ENCODE data around the gene TRPM2.

The TRPM2 gene

DNA sequence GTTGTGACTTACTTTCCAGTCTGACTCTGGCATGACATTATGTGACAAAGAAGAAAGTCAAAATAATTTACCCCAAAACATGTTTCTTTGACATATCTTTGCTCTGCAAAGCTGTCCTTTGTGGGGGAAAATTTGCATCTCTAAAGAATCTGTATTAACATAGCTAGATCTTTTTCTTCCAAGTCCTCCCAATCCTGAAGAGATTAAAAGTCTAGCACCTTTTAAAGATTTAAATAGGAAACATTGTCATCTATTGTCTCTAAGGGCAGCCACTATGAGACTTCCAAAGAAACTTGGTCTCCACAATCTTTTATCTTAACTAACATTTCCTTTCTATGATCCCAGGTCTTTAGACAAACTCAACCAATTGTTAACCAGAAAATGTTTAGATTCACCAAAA is 117.9 kb downstream of the TRPM2 start:
- no peak for DNase-seq

DNA sequence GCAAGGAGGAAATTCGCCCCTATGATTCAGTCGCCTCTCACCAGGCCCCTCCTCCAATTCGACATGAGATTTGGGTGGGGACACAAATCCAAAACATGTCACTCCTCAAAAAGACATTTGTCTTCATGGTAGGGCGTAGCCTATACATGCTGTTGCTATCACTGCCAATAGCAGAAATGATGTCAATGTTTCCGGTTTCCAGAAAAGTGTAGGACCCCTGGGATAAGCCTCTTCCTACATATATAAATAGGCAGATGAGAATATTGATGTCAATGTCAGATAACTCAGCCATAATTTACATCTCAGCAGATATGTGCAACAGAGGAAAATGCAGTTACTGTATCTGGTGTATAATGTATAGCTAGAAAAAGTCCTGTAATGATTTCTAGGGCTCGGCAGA is 118.6 kb downstream of the TRPM2 start:
- no peak for DNase-seq

DNA sequence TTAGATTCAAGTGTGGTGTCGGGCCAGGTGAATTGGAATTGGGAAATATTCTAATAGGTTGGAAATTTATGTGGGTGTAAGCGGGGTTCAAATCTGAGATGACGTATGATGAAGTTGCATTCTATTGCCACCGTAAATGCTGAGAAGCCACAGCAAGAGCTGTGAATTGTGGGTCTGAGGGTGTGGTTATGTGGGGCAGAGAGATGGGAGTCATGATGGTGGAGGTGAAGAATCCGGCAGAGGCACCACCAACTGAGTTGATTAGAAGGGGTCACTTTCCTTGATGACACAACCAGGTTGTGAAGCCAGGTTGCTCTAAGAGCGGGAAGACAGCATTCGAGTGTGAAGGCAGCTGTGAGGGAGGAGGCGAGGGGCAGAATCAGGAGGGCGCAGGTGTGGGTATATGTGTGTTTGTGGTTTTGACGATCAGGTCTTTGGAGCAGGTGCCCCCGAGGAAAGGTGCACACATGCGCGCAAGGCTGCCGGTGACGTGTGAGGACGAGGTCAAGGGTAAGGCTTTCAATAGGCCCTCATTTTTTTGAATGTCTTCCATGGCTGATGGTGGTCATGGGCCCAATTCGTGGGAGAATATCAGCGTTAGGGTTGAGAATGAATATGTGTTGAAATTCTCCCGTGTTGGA is 120.6 kb downstream of the TRPM2 start:
- DNase-seq, result no peak

DNA sequence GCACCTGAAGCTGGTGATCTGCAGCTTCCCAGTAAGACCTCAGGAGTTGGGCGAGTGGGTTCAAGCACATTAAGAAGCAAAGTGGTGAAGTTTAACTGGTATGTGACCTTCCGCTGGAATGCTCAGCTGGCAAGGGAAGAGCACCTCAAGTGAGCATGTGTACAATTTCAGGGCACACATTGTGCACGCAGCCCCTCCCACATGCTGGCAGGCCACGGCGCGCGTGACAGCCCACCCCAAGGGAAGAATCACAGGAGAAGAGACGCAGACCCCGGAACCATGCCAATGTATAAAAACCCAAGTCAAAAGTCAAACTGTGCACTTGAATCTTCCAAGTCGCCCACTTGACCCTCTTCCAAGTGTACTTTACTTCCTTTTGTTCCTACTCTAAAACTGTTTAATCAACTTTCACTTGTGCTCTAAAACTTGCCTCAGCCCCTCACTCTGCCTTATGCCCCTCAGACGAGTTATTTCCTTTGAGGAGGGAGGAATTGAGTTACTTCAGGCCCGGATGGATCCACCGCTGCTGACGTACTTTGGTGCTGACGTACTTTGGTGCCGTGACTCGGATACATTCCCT is 121.9 kb downstream of the TRPM2 start:
- no peak for DNase-seq

DNA sequence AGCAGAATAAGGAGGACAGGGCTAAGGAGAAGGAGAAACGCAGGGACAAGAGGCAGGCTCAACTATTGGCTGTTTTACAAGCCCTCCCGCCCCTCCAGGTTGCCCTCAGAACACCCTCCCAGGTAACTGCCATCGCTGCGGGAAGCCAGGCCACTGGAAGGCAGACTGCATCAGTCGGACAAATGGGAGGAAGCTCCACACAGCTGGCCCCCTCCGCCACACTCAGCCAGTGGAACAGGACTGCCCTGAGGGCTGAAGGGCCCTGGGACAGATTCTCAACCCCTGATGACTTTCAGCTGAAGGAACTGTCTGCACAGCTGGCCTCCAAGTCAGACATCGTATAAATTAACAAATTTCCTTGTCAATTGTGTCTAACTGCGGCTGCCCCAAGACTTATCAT is 123.7 kb downstream of the TRPM2 start:
- no peak for DNase-seq

DNA sequence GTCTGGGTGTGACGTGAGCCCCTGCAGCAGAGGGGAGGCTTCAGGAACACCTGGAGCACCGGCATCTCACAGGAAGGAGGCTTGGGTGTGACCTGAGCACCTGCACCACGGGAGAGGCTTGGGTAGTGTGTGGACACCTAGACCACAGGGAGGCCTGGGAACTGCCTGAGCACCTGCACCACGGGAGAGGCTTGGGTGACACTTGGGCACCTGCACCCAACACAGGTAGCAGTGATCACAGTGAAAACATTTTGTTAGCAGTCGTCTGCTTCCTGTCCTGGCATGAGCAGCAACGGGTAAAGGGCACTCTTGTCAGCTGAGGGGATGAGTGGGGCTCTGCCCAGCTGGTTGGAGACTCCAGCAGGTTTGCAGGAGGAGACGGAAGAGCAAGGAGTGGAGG is 124.3 kb downstream of the TRPM2 start:
- DNase-seq, result no peak

DNA sequence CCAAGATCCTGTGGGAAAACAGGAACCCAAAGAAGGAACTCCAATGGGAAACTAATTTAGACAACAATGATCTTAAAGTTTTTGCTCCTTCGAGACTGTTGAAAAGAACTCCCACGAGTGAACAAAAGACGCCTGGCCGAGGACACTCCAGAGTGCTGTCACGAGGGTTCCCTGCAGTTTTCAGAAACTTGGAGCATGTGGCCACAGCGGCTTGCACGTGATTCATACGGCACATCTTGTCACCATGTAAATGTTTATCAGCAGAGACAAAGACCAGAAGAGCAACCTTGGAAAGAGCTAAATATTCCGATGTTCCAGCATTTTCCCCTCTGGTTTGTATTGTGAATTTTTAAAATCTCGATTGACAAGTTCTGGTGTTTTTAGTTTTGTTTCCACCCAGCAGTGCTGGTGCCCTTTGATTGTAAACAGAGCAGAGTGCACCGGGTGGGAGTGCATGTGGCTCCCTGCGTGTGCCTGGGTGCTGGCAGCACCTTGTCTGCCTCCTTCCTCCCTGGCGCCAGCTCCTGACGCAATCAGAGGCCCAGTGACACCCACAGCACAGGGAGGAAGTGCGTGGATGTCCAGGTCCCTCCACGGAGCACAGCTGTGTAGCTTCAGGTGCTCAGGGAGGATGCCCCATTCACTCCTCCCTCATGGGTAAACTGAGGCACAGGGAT is 124.8 kb downstream of the TRPM2 start:
- no peak for DNase-seq

DNA sequence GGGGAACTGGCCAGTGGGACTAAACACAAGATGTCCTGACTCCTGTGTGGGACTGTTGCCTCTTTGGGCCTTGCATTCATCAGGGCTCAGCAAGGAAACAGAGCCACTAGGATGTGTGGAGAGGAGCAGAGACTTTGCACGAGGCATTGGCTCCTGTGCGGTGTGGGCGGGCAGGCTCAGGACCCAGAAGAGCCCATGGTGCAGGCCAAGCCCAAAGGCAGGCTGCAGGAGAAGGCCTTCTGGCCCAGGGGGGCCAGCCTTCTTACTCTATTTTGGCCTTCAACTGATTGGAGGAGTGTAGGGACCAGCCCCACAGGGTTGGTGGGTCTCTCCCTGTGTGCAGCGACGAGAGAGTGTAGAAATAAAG is 125.4 kb downstream of the TRPM2 start:
- no peak for DNase-seq

DNA sequence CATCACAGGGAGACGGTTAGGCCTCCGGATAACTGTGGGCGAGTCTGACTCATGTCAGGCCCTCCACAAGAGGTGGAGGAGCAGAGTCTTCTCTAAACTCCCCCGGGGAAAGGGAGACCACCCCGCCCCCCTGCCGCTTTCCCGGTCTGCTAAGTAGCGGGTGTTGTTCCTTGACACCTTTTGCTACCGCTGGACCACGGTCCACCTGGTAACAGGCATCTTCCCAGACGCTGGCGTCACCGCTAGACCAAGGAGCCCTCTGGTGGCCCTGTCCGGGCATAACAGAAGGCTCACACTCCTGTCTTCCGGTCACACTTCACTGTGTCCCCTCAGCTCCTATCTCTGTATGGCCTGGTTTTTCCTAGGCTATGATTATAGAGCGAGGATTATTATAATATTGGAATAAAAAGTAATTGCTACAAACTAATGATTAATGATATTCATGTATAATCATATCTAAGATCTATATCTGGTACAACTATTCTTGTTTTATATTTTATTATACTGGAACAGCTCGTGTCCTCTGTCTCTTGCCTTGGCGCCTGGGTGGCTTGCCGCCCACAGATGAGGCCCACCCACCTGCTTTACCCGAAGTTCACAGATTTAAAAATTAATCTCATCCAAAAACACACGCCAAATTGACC is 126.3 kb downstream of the TRPM2 start:
- DNase-seq, result peak; percentile 18

DNA sequence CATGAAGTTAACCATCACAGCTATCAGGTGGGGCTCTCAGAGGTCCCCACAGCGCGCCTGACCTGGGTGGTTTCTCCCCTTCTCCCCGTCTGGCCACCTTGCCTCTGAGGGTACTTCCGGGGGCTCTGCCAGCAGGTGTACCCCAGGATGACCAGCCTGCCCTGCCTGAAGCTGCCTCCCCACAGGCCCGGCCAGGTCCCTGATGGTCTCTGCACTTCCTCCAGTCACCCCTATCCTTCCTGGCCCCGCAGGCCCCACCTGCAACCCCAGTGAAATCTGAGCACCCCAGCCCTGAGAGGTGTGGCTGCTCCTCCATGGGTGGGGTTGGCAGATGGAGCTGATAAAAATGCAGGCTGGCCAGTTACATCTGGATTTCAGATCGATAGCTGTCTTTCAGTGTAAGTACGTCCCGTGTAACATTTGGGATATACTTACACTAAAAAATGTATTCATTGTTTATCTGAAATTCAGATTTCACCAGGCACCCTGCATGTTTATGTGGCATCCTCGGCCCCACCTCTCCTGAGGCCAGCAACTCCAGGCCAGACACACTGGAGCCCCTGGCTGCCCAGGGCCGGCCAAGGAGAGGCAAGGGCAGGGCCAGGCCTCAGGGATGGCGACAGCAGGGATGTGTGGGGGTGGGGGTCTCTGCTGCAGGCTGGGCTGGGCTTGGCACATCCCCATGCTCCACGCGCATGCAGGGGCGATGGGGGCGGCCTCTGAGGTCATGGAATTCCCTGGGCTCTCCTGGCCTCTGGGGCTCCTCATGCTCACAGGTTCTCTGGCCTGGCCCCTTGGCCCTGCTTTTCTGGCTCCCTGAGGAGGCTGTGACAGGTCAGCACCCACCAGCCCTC is 127.0 kb downstream of the TRPM2 start:
- no peak for DNase-seq

DNA sequence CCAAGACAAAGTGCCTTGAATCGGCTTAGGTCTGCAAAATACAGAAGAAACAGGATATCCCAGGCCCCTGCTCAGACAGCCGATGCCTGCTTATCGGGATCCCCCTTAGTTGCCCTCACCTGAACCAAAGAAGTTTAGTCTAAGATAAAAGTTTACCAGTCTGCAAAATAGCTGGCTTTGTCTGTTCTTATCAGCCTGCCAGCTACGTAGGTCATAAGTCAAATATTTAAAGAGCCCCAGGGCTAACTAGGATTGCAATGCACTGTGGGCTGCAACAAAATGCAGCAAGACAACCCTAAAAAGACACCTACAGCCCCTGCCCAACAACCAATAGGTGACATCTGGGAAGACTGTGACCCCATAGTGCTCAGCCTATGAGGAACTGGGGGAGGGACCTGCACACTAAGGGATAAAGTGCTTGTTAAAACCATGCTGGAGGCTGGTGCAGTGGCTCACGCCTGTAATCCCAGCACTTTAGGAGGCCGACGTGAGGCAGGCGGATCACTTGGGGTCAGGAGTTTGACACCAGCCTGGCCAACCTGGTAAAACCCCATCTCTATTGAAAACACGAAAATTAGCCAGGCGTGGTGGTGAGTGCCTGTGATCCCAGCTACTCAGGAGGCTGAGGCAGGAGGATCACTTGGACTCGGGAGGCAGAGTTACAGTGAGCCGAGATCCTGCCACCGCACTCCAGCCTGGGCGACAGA is 129.3 kb downstream of the TRPM2 start:
- DNase-seq, result no peak

DNA sequence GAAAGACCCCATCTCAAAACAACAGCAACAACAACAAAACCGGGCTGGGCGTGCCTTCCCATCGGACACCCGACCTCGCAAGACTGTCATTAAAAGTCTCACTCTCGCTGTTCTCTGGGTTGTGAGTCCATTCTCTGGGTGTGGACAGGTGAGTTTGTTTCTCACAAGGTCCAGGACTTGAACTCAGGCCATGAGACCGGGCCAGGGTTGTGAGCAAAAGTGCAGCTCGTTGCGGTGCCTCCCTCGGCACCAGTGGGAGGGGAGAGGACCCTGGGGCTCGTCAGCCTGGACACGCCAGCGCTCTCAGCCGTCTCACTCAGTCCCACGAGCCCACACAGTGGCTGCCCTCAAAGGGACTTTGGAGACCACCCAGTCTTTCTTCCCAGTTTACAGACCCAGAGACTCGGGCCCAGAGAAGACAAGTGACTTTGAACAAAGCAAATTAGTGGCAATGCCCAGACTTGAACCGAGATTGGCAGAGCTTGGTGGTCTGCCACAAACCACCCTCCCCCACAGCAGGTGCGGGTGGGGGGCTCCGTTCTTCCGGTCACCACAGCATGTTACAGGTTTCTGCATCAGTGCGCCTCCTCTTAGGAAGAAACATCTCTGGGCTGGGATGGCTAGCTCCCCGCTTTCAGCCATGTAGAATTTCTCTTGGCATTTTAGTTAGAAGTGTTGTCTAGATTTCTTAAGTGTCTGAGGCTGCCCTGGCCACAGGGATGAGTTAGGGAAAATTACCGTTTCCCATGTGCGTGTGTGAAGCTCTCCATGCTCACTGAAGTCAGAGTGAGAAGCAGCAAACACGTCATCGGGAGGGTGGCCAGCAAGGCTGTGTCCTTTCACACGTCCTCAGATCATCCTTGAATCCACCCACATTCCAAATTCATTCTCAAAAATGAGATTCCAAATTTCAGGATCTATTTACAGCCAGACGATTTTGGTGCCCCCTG is 130.1 kb downstream of the TRPM2 start:
- no peak for DNase-seq

DNA sequence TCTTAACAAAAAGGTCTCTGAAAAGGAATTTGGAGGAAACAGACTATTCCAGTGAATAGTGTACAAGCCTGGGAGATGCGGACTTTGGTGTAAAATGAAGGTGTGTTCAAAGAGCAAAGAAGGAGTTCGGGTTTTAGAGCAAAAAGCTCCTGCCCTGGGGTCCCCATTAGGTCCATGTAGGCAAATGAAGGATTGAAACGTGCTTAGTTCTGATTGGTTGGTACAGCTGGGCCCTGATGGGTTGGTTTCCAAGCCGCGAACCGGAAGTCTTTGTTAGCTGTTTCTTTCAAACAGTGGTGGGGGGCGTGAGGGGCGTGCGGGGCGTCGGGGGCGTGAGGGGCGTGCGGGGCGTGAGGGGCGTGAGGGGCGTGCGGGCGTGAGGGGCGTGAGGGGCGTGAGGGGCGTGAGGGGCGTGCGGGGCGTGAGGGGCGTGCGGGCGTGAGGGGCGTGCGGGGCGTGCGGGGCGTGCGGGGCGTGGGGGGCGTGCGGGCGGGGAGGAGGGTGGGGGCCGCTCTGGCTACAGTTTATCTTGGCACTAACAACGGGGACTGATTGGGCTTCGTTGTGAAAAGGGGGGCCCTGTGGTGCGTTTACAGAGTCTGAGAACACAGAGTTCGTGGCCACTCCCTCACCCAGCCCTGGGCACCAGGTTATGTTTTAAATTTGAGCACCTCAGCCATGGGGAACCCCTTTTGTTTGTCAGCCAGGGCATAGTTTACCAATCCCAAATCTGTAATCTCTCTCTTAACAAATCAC is 131.3 kb downstream of the TRPM2 start:
- no peak for DNase-seq

DNA sequence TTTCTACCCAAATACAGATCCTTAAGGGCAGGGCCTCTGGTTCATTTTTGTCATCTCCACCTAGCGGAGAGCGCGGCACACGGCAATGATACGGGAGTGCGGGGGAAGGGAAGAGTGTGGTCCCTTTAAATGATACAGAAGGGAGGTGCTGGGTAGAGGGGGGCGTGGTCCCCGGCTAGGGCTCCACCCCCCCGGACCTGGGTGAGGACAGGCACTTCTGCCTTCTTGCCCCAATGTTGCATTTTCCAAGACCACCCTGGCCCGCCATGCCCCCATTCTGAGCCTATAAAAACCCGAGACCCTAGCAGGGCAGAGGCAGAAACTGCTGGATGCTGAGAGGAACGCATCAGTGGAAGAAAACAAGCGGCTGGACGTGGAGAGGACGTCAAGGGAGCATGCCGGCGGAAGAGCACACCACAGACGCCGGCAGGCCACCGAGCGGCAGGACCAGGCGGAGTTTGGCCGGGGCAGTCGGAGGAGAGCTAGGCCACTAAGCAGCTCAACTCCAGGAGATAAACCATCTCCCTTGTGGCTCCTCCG is 131.9 kb downstream of the TRPM2 start:
- no peak for DNase-seq

DNA sequence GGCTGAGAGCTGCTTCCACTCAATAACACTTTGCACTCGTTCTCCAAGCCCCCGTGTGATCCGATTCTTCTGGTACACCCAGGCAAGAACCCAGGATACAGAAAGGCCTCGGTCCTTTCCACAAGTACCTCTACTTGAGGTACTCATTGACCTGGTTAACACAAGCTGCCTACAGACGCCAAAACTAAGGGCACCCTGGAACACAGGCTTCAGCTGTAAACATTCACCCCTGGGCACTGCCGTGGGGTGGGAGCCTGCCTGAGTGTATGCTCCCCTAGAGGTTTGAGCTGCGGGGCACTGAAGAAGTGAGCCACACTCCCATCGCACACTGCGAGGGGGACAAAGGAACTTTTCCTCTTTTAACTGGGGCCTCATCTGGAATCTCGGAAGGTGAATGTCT is 132.4 kb downstream of the TRPM2 start:
- DNase-seq, result no peak

DNA sequence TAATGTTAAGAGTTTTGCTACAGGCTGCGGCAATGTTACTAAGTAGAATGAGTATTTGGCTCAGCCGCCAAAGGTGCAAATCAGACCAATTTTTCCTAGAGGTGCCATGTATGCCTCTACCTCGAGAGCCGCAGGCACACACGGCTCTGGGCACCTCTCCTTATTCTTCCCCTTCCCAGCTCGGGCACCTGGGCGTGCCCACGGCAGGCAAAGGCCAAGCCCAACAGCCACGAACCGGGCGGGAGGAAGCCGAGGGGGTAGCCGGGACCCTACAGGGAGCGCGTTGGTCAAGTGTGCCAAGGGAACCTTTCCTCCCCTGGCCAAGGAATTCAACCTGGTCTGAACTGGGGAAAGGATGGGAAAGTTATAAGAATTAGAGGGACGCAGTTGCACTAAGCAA is 132.9 kb downstream of the TRPM2 start:
- DNase-seq, result no peak

DNA sequence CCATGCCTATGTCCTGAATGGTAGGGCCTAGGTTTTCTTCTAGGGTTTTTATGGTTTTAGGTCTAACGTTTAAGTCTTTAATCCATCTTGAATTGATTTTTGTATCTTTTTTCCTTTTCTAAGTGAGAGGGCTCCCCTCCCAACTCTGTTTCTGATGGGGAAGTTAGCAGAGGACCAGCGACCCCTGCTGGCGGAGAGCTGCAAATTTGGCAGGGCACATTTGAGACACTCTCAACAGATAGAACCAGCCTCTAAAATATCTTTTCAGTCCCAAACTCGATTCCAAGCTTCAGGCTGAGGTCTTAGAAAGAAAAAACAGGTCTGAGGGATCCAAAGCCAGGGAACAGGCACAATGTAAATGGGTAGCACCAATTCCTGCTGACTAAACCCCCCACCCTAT is 134.4 kb downstream of the TRPM2 start:
- peak; percentile 8 for DNase-seq

DNA sequence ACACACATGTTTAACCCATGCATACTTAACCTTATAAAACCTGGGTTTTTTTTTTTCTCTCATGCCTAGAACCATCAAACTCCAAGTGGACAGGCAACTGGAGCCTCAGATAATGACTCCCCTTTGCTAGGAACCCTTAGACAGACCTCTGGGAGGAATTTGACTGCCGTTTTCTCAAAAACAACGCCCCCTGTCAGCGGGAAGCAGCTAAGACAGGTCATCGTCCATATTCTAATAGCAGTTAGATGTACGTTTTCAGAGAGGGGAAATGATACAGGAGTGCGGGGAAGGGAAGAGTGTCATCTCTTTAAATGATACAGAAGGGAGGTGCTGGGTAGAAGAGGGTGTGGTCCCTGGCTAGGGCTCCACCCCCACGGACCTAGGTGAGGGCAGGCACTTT is 136.5 kb downstream of the TRPM2 start:
- no peak for DNase-seq

DNA sequence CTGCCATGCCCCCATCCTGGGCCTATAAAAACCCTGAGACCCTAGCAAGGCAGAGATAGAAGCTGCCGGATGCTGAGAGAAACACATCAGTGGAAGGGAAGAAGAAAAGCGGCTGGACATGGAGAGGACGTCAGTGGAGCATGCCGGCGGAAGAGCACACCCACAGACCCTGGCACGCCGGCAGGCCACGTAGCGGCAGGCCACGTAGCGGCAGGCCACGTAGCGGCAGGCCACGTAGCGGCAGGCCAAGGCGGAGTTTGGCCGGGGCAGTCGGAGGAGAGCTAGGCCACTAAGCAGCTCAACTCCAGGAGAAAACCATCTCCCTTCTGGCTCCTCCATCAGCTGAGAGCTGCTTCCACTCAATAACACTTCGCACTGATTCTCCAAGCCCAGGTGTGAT is 137.0 kb downstream of the TRPM2 start:
- no peak for DNase-seq

DNA sequence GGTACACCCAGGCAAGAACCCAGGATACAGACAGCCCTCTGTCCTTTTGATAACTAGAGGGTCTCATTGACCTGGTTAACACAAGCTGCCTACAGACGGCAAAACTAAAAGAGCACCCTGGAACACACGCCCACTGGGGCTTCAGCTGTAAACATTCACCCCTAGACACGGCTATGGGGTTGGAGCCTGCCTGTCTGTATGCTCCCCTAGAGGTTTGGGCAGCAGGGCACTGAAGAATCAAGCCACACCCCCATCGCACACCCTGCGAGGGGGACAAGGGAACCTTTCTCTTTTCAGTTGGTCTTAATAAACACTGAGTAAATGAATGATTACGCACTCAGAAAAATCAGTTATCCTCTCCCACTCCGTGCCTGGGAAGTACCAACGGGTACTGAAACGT is 137.4 kb downstream of the TRPM2 start:
- DNase-seq, result no peak

Measured in NCI-H2171 treated with DMSO at 0.1 percent for 48 hours (cell line).